K562 (cell line): ENCODE data around the gene FHIT. TPM values are rescaled to one million over a fixed set of nuclear protein-coding genes. Genes with fewer than 3 reads are reported as not detected.

Source experiments
- ATAC-seq: fragments of 200-7000 bp; cut with Tn5 transposase; 3 replicates; pipeline ENCODE4 v1.9.1; 2020; ENCODE audit warnings: moderate library complexity
- BruUV-seq: library from RNA; stranded (reverse); fragments of 400-500 nt; replicated peaks from 2 replicates; lab custom pipeline; 2021; lab: Mats Ljungman, UMichigan
- CTCF ChIA-PET: fragments of 300-600 bp; formaldehyde crosslinking; extraction: SDS; loops from one replicate; lab custom pipeline; 2021; ENCODE audit warnings: low intra/inter-chr PET ratio; lab: Yijun Ruan, JAX
- POLR2A ChIA-PET: fragments of 300-600, 350-650 bp; sonication (Branson Sonifier 250); formaldehyde crosslinking; extraction: SDS; loops from one replicate; lab custom pipeline; 2021; ENCODE audit warnings: antibody characterized with exemption, inconsistent platforms; lab: Yijun Ruan, JAX
- DNase-seq, 4 experiments: peaks; one replicate each; pipeline versions ENCODE4 v3.0.0 to v3.0.0-alpha.2; 2011 to 2018; ENCODE audit warnings: low spot score in 3 of 4, mixed read lengths in 3 of 4; ENCODE audit errors: extremely low read depth in 1 of 4
- FAIRE-seq: peaks from 2 replicates; lab custom pipeline; 2011; peaks lifted over from hg19 to GRCh38; lab: Jason Lieb, UNC
- H2AFZ ChIP-seq: 2 replicates; pipeline ENCODE4 v1.6.0; 2011; ENCODE audit warnings: low read depth, low read length, control low read depth, inconsistent platforms
- H3K27ac ChIP-seq: fragments of 200-600 bp; 3 replicates; pipeline ENCODE4 v1.8.0; 2011; ENCODE audit warnings: low read depth, mild to moderate bottlenecking, control low read depth, inconsistent platforms, low read length, moderate library complexity, mixed read lengths; ENCODE audit errors: extremely low read depth
- H3K27me3 ChIP-seq, 2 experiments: fragments of 300-600 bp in 1 of 2; 2 replicates in 1 of 2; 3 replicates in 1 of 2; pipeline versions ENCODE4 v1.6.0 to v1.8.0; 2011; ENCODE audit warnings: inconsistent platforms in 2 of 2, low read length in 2 of 2, mild to moderate bottlenecking in 1 of 2, mixed read lengths in 1 of 2, moderate library complexity in 1 of 2; ENCODE audit not compliant: control insufficient read depth in 2 of 2, insufficient read depth in 2 of 2
- H3K36me3 ChIP-seq: fragments of 300-600 bp; 3 replicates; pipeline ENCODE4 v1.8.0; 2011; ENCODE audit warnings: mild to moderate bottlenecking, low read length, inconsistent platforms; ENCODE audit not compliant: control insufficient read depth, insufficient read depth
- H3K4me1 ChIP-seq, 2 experiments: fragments of 200-600 bp in 1 of 2; replicated peaks in 1 of 2; 2 replicates in 1 of 2; 3 replicates in 1 of 2; pipeline versions ENCODE4 v1.5.1 to v1.8.0; 2011; ENCODE audit warnings: inconsistent platforms in 2 of 2, low read length in 2 of 2, mild to moderate bottlenecking in 1 of 2, mixed read lengths in 1 of 2, moderate library complexity in 1 of 2; ENCODE audit not compliant: control insufficient read depth in 2 of 2, insufficient read depth in 2 of 2
- H3K4me2 ChIP-seq: 2 replicates; pipeline ENCODE4 v1.6.1; 2011; ENCODE audit warnings: low read length, control low read depth, inconsistent platforms, mixed read lengths; ENCODE audit not compliant: insufficient read depth
- H3K4me3 ChIP-seq: fragments of 200-600 bp; sonication (generic), shearing (Covaris generic); 2 replicates; pipeline ENCODE4 v1.5.1; 2016; ENCODE audit warnings: control low read depth, inconsistent platforms
- H3K79me2 ChIP-seq: fragments of 200-600 bp; 3 replicates; pipeline ENCODE4 v1.8.0; 2011; ENCODE audit warnings: low read length, inconsistent platforms; ENCODE audit not compliant: control insufficient read depth, insufficient read depth
- H3K9ac ChIP-seq, 2 experiments: 2 replicates each; pipeline versions ENCODE4 v1.6.0 to v1.6.1; 2011; ENCODE audit warnings: low read depth in 2 of 2, low read length in 2 of 2, control low read depth in 1 of 2, inconsistent platforms in 1 of 2, mild to moderate bottlenecking in 1 of 2, mixed read lengths in 1 of 2; ENCODE audit not compliant: insufficient read depth in 1 of 2
- H3K9me1 ChIP-seq: one replicate; pipeline ENCODE4 v1.6.0; 2011; ENCODE audit warnings: inconsistent platforms, mild to moderate bottlenecking, low read length, moderate library complexity; ENCODE audit not compliant: control insufficient read depth, insufficient read depth
- H3K9me3 ChIP-seq: replicated peaks from 2 replicates; pipeline ENCODE4 v1.5.1; 2011; ENCODE audit warnings: low read depth, low read length, inconsistent platforms; ENCODE audit not compliant: control insufficient read depth, insufficient read depth
- H4K20me1 ChIP-seq: replicated peaks from 2 replicates; pipeline ENCODE4 v1.6.1; 2011; ENCODE audit warnings: low read length, inconsistent platforms, mixed read lengths; ENCODE audit not compliant: control insufficient read depth, insufficient read depth
- CEBPB ChIP-seq: fragments of 450-650 bp; IDR thresholded peaks from 2 replicates; pipeline ENCODE4 v1.6.1; 2016; ENCODE audit warnings: missing genetic modification characterization, missing compliant biosample characterization
- DPF2 ChIP-seq: fragments of 450-650 bp; IDR thresholded peaks from 2 replicates; pipeline ENCODE4 v1.6.1; 2016
- ETV6 ChIP-seq, 3 experiments: fragments of 150-350 bp in 1 of 3; sonication (generic) in 1 of 3; formaldehyde crosslinking in 1 of 3; IDR thresholded peaks; 2 replicates each; pipeline versions ENCODE4 v1.6.1 to v1.8.0; 2014 to 2022; ENCODE audit warnings: borderline replicate concordance in 2 of 3, low read depth in 2 of 3, antibody characterized with exemption in 1 of 3, low read length in 1 of 3, mild to moderate bottlenecking in 1 of 3, missing genetic modification reagents in 1 of 3
- HIVEP1 ChIP-seq: fragments of 250-450 bp; sonication (Bioruptor Pico); IDR thresholded peaks from 2 replicates; pipeline ENCODE4 v1.4.0; 2020; ENCODE audit warnings: mild to moderate bottlenecking
- RBBP5 ChIP-seq: fragments of 200-600 bp; sonication (generic); IDR thresholded peaks from 2 replicates; pipeline ENCODE4 v1.6.1; 2012; ENCODE audit warnings: borderline replicate concordance, mild to moderate bottlenecking, low read length, control low read depth, inconsistent platforms; ENCODE audit not compliant: insufficient read depth, poor library complexity, severe bottlenecking
- ZNF41 ChIP-seq: fragments of 250-450 bp; sonication (Bioruptor Pico); conservative IDR thresholded peaks from 2 replicates; pipeline ENCODE4 v1.4.0; 2020; ENCODE audit warnings: mild to moderate bottlenecking
- WGBS: fragments of 100-300 bp; shearing (Covaris generic); methylation state at CpG from one replicate; pipeline ENCODE4 v1.1.6; 2016; ENCODE audit warnings: low coverage, mixed read lengths; ENCODE audit not compliant: insufficient coverage; ENCODE audit errors: missing lambda C conversion rate; 5-methylcytosine and 5-hydroxymethylcytosine counted together
- in situ Hi-C: fragments of 300-500 bp; cut with MboI; formaldehyde crosslinking; loops from 4 replicates; pipeline ENCODE4 v1.15.0; 2018; ENCODE audit warnings: inconsistent platforms, mixed read lengths
- intact Hi-C: fragments of 100-400 bp; cut with micrococcal nuclease; formaldehyde crosslinking; loops from 2 replicates; pipeline ENCODE4 v1.14.2; 2022
- polyA plus RNA-seq, 8 experiments: library from polyadenylated mRNA; depleted of rRNA in 4 of 8; stranded (reverse) in 5 of 8; unstranded in 3 of 8; fragments of >200 nt; fragmentation: Nextera tagmentation in 2 of 8; fragmentation: Illumina TruSeq in 1 of 8; extraction: Ambion mirVana in 2 of 8; extraction: Trizol in 1 of 8; gene quantifications; 2 replicates each; pipeline versions ENCODE4 v1.2.1 to v1.2.3, GENCODE V29; 2011 to 2014; ENCODE audit warnings: inconsistent platforms in 1 of 8, missing spikeins in 1 of 8
- total RNA-seq, 7 experiments: library from RNA; depleted of rRNA in 6 of 7; stranded (reverse); fragments of >200 nt in 6 of 7; fragmentation: Illumina TruSeq in 2 of 7; extraction: Trizol in 2 of 7; gene quantifications; 2 replicates each; pipeline versions ENCODE4 v1.2.1 to v1.2.3, GENCODE V29; 2011 to 2021; ENCODE audit warnings: low replicate concordance in 1 of 7
- TF ChIP-seq, protein P1 (sequence below): fragments of 250-450 bp; sonication (Bioruptor Pico); IDR thresholded peaks from 2 replicates; pipeline ENCODE4 v1.4.0; 2020; ENCODE audit warnings: borderline replicate concordance

FHIT gene
- total and polyA plus RNA-seq, 9 of the 15 experiments (the other 6 are each of a cell fraction or from before 2014, with no cell fraction given) = 1.7 to 9.1 (median 4.3) TPM

DNA sequence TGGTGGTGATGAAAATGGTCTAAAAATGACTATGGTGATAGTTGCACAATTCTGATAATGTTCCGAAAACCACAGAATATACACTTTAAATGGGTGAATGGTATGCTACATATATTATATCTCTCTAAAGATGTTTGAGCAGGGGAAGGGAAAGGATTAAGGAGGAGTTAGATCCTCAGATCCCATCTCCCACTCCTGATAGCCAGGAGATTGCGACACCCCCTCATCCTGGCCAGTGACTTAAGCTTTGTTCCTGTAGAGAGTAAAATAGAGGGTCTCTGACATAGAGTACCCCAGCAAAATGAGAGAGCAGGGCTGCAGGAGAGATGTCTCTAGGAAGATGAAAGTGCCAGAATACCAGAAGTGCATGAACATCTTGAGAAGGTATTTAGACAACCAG is 984.8 kb downstream of the FHIT start:
- DNase-seq (no peak), ATAC-seq (no peak), FAIRE-seq (no peak)
- H2AFZ ChIP-seq = peak overlapping the region; percentile 4; the same call in 1 of the 2 replicates
- no peaks in the 10 kb centered on the region; the same call in 2 of the 3 replicates for H3K36me3 ChIP-seq
- no peak overlapping the region for H3K4me3 ChIP-seq
- TF ChIP-seq DPF2 (0 out of 2 replicates have a peak, but pooled peaks have one; percentile 16), ETV6 (IDR thresholded peaks at IDR 0.05; ENCODE audit: borderline replicate concordance in 1 of 2, low read depth in 2 of 2, low read length in 1 of 2) (no peak), ETV6 (CRISPR knock-in tag; IDR thresholded peaks at IDR 0.05; ENCODE audit: borderline replicate concordance) (no peak), CEBPB (tag) (peak; percentile 91), RBBP5 (no peak), HIVEP1 (CRISPR knock-in tag) (no peak), ZNF41 (no peak)
- TF ChIP-seq, protein P1, sequence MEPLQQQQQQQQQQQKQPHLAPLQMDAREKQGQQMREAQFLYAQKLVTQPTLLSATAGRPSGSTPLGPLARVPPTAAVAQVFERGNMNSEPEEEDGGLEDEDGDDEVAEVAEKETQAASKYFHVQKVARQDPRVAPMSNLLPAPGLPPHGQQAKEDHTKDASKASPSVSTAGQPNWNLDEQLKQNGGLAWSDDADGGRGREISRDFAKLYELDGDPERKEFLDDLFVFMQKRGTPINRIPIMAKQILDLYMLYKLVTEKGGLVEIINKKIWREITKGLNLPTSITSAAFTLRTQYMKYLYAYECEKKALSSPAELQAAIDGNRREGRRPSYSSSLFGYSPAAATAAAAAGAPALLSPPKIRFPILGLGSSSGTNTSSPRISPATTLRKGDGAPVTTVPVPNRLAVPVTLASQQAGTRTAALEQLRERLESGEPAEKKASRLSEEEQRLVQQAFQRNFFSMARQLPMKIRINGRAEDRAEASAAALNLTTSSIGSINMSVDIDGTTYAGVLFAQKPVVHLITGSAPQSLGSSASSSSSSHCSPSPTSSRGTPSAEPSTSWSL (CRISPR knock-in tag) = no peak
- CTCF ChIA-PET = no interaction called here
- H3K9me3 ChIP-seq = no peaks in the 10 kb centered on the region
- POLR2A ChIA-PET = interaction anchor here (1.0 kb wide), 1 partner anchor 11 kb away, joined by 3 read pairs; no protein-coding TSS in a partner anchor
- no peaks in the 10 kb centered on the region for H3K27me3 ChIP-seq
- H3K9ac ChIP-seq = no peak overlapping the region
- peaks cover 0 to 44% of the 10 kb centered on the region in 2 experiments; a peak in 3 of 5 replicates for H3K4me1 ChIP-seq
- no peaks in the 10 kb centered on the region for H4K20me1 ChIP-seq
- H3K4me2 ChIP-seq = no peak overlapping the region
- peaks cover 25% of the 10 kb centered on the region for H3K79me2 ChIP-seq
- 24% methylated on average over 2 of the region's 2 CpGs for WGBS
- intact Hi-C loops = no loop called here
- H3K27ac ChIP-seq = no peak overlapping the region; the same call in 2 of the 3 replicates
- BruUV-seq = no TSS peak
- H3K9me1 ChIP-seq = no peaks in the 10 kb centered on the region
- in situ Hi-C loops = no loop called here
